ENCODE data around the gene MTA1. TPM values are rescaled to one million over a fixed set of nuclear protein-coding genes. Genes with fewer than 3 reads are reported as not detected.

The MTA1 gene
- total and polyA plus RNA-seq, 10 of the 15 experiments (the other 5 are each of a cell fraction or from before 2014, with no cell fraction given), result 0.14 to 162 (median 30.6) TPM

DNA sequence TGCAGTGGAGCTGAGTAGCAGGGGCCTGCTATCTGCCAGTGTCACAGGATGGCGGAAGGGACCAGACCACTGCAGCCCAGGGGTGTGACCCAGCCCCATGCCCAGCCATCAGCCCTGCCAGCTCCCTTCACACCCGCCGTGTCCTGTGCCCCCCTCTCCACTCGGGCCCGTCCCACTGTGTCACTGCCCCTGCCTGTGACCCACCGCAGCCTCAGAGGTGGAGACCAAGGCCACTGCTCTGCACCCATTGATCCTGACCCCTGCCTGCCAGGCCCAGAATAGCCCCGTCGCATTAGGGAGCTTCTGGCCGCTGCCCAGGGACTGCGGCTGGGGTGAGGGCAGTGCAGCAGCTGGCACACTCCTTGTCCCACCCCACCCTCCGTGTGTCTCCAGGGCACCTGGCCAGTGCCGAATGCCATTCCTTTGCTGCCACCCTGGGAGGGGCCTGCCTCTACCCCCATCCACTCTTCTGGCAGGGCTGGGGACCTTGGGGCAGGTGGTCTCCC, 52.9 kb downstream of the MTA1 start:
- Histone ChIP-seq H2AFZ (ENCODE audit: control insufficient read depth, low read depth, low read length) (no peak overlapping the region), H3K27ac (ENCODE audit: control insufficient read depth, insufficient read depth) (no peak overlapping the region), H3K79me2 (ENCODE audit: control insufficient read depth, insufficient read depth, low read length) (no peaks in the 10 kb centered on the region), H3K4me3 (no peak overlapping the region), H3K4me2 (ENCODE audit: control insufficient read depth, insufficient read depth) (no peak overlapping the region), H3K36me3 (ENCODE audit: control insufficient read depth in 2 of 2, insufficient read depth in 2 of 2, low read length in 1 of 2) (peaks cover 0 to 9% of the 10 kb centered on the region in 2 experiments; a peak in 2 of 4 replicates), H3K27me3 (replicated peaks in 1 of 2; ENCODE audit: control insufficient read depth in 2 of 2, insufficient read depth in 2 of 2, low read length in 1 of 2) (peaks cover 4 to 11% of the 10 kb centered on the region in 2 experiments; a peak in 3 of 4 replicates), H4K20me1 (ENCODE audit: control insufficient read depth, insufficient read depth) (no peaks in the 10 kb centered on the region), H3K9ac (ENCODE audit: control insufficient read depth, insufficient read depth, low read length) (no peak overlapping the region), H3K9me3 (replicated peaks; ENCODE audit: control insufficient read depth, insufficient read depth, low read length) (no peaks in the 10 kb centered on the region; the same call in 2 of the 3 replicates), H3K4me1 (ENCODE audit: control insufficient read depth, insufficient read depth, low read length) (no peaks in the 10 kb centered on the region)
- CTCF ChIA-PET, result no interaction called here
- SMC1A ChIA-PET (ENCODE audit: uncharacterized antibody, unreplicated experiment), result no interaction called here
- intact Hi-C loops (cut with micrococcal nuclease; ENCODE audit: unreplicated experiment) (no loop called here), in situ Hi-C loops (cut with MboI) (no loop called here)
- 72% methylated on average over 12 of the region's 12 CpGs for WGBS (ENCODE audit: insufficient coverage, insufficient replicate concordance, low lambda C conversion rate, missing lambda C conversion rate)
- DNase-seq (ENCODE audit: low read depth, low spot score) (no peak), ATAC-seq (no peak), FAIRE-seq (no peak)
- POLR2A ChIA-PET, result no interaction called here
- BruUV-seq (replicated peaks), result no TSS peak
- RAD21 ChIA-PET (ENCODE audit: unreplicated experiment), result no interaction called here
- no peak for TF ChIP-seq MEF2B (IDR thresholded peaks at IDR 0.05; ENCODE audit: partially characterized antibody, poor library complexity, severe bottlenecking)
- TF ChIP-seq, protein P1, sequence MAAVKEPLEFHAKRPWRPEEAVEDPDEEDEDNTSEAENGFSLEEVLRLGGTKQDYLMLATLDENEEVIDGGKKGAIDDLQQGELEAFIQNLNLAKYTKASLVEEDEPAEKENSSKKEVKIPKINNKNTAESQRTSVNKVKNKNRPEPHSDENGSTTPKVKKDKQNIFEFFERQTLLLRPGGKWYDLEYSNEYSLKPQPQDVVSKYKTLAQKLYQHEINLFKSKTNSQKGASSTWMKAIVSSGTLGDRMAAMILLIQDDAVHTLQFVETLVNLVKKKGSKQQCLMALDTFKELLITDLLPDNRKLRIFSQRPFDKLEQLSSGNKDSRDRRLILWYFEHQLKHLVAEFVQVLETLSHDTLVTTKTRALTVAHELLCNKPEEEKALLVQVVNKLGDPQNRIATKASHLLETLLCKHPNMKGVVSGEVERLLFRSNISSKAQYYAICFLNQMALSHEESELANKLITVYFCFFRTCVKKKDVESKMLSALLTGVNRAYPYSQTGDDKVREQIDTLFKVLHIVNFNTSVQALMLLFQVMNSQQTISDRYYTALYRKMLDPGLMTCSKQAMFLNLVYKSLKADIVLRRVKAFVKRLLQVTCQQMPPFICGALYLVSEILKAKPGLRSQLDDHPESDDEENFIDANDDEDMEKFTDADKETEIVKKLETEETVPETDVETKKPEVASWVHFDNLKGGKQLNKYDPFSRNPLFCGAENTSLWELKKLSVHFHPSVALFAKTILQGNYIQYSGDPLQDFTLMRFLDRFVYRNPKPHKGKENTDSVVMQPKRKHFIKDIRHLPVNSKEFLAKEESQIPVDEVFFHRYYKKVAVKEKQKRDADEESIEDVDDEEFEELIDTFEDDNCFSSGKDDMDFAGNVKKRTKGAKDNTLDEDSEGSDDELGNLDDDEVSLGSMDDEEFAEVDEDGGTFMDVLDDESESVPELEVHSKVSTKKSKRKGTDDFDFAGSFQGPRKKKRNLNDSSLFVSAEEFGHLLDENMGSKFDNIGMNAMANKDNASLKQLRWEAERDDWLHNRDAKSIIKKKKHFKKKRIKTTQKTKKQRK (IDR thresholded peaks at IDR 0.05; ENCODE audit: low read depth, low read length), result no peak
- TF ChIP-seq CHD1 (IDR thresholded peaks at IDR 0.05; ENCODE audit: low read depth, low read length), result no peak
- TF ChIP-seq, protein P2, sequence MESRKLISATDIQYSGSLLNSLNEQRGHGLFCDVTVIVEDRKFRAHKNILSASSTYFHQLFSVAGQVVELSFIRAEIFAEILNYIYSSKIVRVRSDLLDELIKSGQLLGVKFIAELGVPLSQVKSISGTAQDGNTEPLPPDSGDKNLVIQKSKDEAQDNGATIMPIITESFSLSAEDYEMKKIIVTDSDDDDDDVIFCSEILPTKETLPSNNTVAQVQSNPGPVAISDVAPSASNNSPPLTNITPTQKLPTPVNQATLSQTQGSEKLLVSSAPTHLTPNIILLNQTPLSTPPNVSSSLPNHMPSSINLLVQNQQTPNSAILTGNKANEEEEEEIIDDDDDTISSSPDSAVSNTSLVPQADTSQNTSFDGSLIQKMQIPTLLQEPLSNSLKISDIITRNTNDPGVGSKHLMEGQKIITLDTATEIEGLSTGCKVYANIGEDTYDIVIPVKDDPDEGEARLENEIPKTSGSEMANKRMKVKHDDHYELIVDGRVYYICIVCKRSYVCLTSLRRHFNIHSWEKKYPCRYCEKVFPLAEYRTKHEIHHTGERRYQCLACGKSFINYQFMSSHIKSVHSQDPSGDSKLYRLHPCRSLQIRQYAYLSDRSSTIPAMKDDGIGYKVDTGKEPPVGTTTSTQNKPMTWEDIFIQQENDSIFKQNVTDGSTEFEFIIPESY (IDR thresholded peaks at IDR 0.05), result no peak
- no peak for TF ChIP-seq FOXM1 (IDR thresholded peaks at IDR 0.05; ENCODE audit: low read depth, low read length)
- no peak for TF ChIP-seq SMARCA5 (IDR thresholded peaks at IDR 0.05)
- TF ChIP-seq PAX5 (IDR thresholded peaks at IDR 0.05; ENCODE audit: borderline replicate concordance, low read depth, low read length), result no peak
- TF ChIP-seq TAF1 (IDR thresholded peaks at IDR 0.05; ENCODE audit: borderline replicate concordance, low read depth, low read length), result no peak
- TF ChIP-seq, protein P3, sequence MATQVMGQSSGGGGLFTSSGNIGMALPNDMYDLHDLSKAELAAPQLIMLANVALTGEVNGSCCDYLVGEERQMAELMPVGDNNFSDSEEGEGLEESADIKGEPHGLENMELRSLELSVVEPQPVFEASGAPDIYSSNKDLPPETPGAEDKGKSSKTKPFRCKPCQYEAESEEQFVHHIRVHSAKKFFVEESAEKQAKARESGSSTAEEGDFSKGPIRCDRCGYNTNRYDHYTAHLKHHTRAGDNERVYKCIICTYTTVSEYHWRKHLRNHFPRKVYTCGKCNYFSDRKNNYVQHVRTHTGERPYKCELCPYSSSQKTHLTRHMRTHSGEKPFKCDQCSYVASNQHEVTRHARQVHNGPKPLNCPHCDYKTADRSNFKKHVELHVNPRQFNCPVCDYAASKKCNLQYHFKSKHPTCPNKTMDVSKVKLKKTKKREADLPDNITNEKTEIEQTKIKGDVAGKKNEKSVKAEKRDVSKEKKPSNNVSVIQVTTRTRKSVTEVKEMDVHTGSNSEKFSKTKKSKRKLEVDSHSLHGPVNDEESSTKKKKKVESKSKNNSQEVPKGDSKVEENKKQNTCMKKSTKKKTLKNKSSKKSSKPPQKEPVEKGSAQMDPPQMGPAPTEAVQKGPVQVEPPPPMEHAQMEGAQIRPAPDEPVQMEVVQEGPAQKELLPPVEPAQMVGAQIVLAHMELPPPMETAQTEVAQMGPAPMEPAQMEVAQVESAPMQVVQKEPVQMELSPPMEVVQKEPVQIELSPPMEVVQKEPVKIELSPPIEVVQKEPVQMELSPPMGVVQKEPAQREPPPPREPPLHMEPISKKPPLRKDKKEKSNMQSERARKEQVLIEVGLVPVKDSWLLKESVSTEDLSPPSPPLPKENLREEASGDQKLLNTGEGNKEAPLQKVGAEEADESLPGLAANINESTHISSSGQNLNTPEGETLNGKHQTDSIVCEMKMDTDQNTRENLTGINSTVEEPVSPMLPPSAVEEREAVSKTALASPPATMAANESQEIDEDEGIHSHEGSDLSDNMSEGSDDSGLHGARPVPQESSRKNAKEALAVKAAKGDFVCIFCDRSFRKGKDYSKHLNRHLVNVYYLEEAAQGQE (IDR thresholded peaks at IDR 0.05; ENCODE audit: low read depth, low read length), result no peak
- TF ChIP-seq, protein P4, sequence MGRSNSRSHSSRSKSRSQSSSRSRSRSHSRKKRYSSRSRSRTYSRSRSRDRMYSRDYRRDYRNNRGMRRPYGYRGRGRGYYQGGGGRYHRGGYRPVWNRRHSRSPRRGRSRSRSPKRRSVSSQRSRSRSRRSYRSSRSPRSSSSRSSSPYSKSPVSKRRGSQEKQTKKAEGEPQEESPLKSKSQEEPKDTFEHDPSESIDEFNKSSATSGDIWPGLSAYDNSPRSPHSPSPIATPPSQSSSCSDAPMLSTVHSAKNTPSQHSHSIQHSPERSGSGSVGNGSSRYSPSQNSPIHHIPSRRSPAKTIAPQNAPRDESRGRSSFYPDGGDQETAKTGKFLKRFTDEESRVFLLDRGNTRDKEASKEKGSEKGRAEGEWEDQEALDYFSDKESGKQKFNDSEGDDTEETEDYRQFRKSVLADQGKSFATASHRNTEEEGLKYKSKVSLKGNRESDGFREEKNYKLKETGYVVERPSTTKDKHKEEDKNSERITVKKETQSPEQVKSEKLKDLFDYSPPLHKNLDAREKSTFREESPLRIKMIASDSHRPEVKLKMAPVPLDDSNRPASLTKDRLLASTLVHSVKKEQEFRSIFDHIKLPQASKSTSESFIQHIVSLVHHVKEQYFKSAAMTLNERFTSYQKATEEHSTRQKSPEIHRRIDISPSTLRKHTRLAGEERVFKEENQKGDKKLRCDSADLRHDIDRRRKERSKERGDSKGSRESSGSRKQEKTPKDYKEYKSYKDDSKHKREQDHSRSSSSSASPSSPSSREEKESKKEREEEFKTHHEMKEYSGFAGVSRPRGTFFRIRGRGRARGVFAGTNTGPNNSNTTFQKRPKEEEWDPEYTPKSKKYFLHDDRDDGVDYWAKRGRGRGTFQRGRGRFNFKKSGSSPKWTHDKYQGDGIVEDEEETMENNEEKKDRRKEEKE (IDR thresholded peaks at IDR 0.05), result no peak
- TF ChIP-seq TCF3 (IDR thresholded peaks at IDR 0.05; ENCODE audit: borderline replicate concordance, insufficient read depth, low read depth, low read length), result no peak
- no peak for TF ChIP-seq HDAC6 (IDR thresholded peaks at IDR 0.05; ENCODE audit: unreplicated experiment)
- TF ChIP-seq ZSCAN29 (IDR thresholded peaks at IDR 0.05), result no peak
